ENCODE measurements around the gene ACVR1.

DNA sequence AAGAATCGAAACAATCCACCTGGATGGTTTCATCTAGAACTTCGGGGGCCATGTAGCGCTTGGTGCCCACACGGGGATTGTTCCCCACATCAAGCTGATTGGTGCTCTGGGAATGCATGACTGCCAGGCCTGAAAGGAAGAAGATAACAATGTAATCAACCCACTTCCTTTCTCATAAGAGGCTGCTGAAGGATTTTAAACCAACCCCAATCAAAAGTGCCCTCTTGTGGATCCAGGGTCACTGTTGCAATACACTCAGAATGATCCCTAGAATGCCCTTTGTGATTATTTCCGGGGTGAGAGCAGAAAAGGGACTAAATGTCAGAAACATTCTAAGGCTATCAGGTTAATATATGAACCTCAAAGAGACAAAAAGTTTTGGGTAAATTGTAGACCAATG lies 115.2 kb downstream of the ACVR1 start:
- TF ChIP-seq CTCF (IDR thresholded peaks at IDR 0.05) (no peak), POLR2A (IDR thresholded peaks at IDR 0.05) (no peak), POLR2AphosphoS5 (IDR thresholded peaks at IDR 0.05) (no peak), EP300 (IDR thresholded peaks at IDR 0.05) (no peak)
